Suprapubic skin (tissue), 4 donors: Measurements from ENCODE around the gene ARFGEF3. TPM values are rescaled to one million over a fixed set of nuclear protein-coding genes. Genes with fewer than 3 reads are reported as not detected.

ENCODE experiments used
- DNase-seq, 2 donors: peaks; one replicate each; pipeline ENCODE4 v3.0.0-alpha.2; 2019; ENCODE audit warnings: low spot score in 2 of 2
- H3K27ac ChIP-seq: fragments of 200-600 bp; sonication (generic); one replicate; pipeline ENCODE4 v1.5.1; 2019
- H3K27me3 ChIP-seq: fragments of 200-600 bp; sonication (generic); one replicate; pipeline ENCODE4 v1.5.1; 2019
- H3K36me3 ChIP-seq: fragments of 200-600 bp; sonication (generic); one replicate; pipeline ENCODE4 v1.5.1; 2019
- H3K4me1 ChIP-seq: fragments of 200-600 bp; sonication (generic); one replicate; pipeline ENCODE4 v1.5.1; 2019
- H3K4me3 ChIP-seq: fragments of 200-600 bp; sonication (generic); one replicate; pipeline ENCODE4 v1.5.1; 2019; ENCODE audit warnings: mild to moderate bottlenecking
- H3K9me3 ChIP-seq: fragments of 200-600 bp; sonication (generic); one replicate; pipeline ENCODE4 v1.5.1; 2019
- CTCF ChIP-seq, 2 donors: fragments of 200-600 bp in 1 of 2; fragments of 450-650 bp in 1 of 2; sonication (generic) in 1 of 2; IDR thresholded peaks; one replicate each; pipeline ENCODE4 v1.5.1; 2016 to 2019; ENCODE audit warnings: antibody characterized with exemption in 2 of 2, mild to moderate bottlenecking in 1 of 2, moderate library complexity in 1 of 2
- EP300 ChIP-seq: sonication (generic); formaldehyde crosslinking; IDR thresholded peaks from one replicate; pipeline ENCODE4 v1.6.1; 2017; ENCODE audit warnings: antibody characterized with exemption
- POLR2A ChIP-seq, 2 donors: fragments of 450-650 bp; IDR thresholded peaks; one replicate each; pipeline ENCODE4 v1.6.1; 2017; ENCODE audit warnings: antibody characterized with exemption in 2 of 2, mild to moderate bottlenecking in 2 of 2, moderate library complexity in 2 of 2
- POLR2AphosphoS5 ChIP-seq, 3 donors: sonication (generic); formaldehyde crosslinking; IDR thresholded peaks; one replicate each; pipeline ENCODE4 v1.6.1; 2017; ENCODE audit warnings: antibody characterized with exemption in 3 of 3
- WGBS: methylation state at CpG from one replicate; pipeline ENCODE4 v1.1.5; 2018; 5-methylcytosine and 5-hydroxymethylcytosine counted together
- total RNA-seq, 4 donors: library from RNA; depleted of rRNA; stranded (reverse); fragments of >200 nt; gene quantifications; one replicate each; pipeline ENCODE4 v1.1.0, GENCODE V29; 2016

Gene ARFGEF3
- total RNA-seq, 4 donors from 2014 or later: 5.1 to 20.6 (median 9.6) TPM

GRCh38 chr6:138308731-138309110 lies 147.0 kb downstream of the ARFGEF3 start:
- Histone ChIP-seq H3K36me3 (no peaks in the 10 kb centered on the region), H3K27ac (no peak overlapping the region), H3K4me3 (no peak overlapping the region), H3K9me3 (no peaks in the 10 kb centered on the region), H3K4me1 (peaks cover 6% of the 10 kb centered on the region), H3K27me3 (no peaks in the 10 kb centered on the region)
- WGBS: 94% methylated on average over 1 of the region's 1 CpG
- TF ChIP-seq POLR2A (IDR thresholded peaks at IDR 0.05): no peak
- TF ChIP-seq EP300: no peak
- TF ChIP-seq CTCF (IDR thresholded peaks at IDR 0.05): no peak
- no peak for TF ChIP-seq POLR2AphosphoS5 (IDR thresholded peaks at IDR 0.05)
- no peak for DNase-seq

- 100% methylated on average over 1 of the region's 1 CpG for WGBS
- H3K27me3 ChIP-seq: no peaks in the 10 kb centered on the region
- no peaks in the 10 kb centered on the region for H3K9me3 ChIP-seq
- DNase-seq: no peak
- H3K4me3 ChIP-seq: no peak overlapping the region
- H3K36me3 ChIP-seq: no peaks in the 10 kb centered on the region
- no peak for TF ChIP-seq POLR2A (IDR thresholded peaks at IDR 0.05)
- TF ChIP-seq CTCF (IDR thresholded peaks at IDR 0.05): no peak
- TF ChIP-seq EP300: no peak
- no peak for TF ChIP-seq POLR2AphosphoS5 (IDR thresholded peaks at IDR 0.05)
- H3K27ac ChIP-seq: no peak overlapping the region
- peaks cover 6% of the 10 kb centered on the region for H3K4me1 ChIP-seq
Measured at GRCh38 chr6:138309695-138310094, 148.0 kb downstream of the ARFGEF3 start.

- DNase-seq: no peak
- Histone ChIP-seq H3K4me1 (peaks cover 6% of the 10 kb centered on the region), H3K27ac (no peak overlapping the region), H3K27me3 (no peaks in the 10 kb centered on the region), H3K9me3 (no peaks in the 10 kb centered on the region), H3K4me3 (no peak overlapping the region), H3K36me3 (no peaks in the 10 kb centered on the region)
- 50% methylated on average over 3 of the region's 3 CpGs for WGBS
- TF ChIP-seq EP300 (no peak), CTCF (IDR thresholded peaks at IDR 0.05) (no peak), POLR2A (IDR thresholded peaks at IDR 0.05) (no peak), POLR2AphosphoS5 (IDR thresholded peaks at IDR 0.05) (no peak)
Measured at GRCh38 chr6:138310294-138310693, 148.6 kb downstream of the ARFGEF3 start.

GRCh38 chr6:138310821-138311220 lies 149.1 kb downstream of the ARFGEF3 start:
- TF ChIP-seq EP300: no peak
- TF ChIP-seq CTCF (IDR thresholded peaks at IDR 0.05): no peak
- TF ChIP-seq POLR2AphosphoS5 (IDR thresholded peaks at IDR 0.05): no peak
- TF ChIP-seq POLR2A (IDR thresholded peaks at IDR 0.05): no peak
- H3K4me1 ChIP-seq: peaks cover 6% of the 10 kb centered on the region
- WGBS: 48% methylated on average over 2 of the region's 2 CpGs
- H3K4me3 ChIP-seq: no peak overlapping the region
- no peaks in the 10 kb centered on the region for H3K27me3 ChIP-seq
- H3K27ac ChIP-seq: no peak overlapping the region
- no peak for DNase-seq
- H3K9me3 ChIP-seq: no peaks in the 10 kb centered on the region
- no peaks in the 10 kb centered on the region for H3K36me3 ChIP-seq

GRCh38 chr6:138311268-138311667 lies 149.5 kb downstream of the ARFGEF3 start:
- Histone ChIP-seq H3K4me3 (no peak overlapping the region), H3K27me3 (no peaks in the 10 kb centered on the region), H3K27ac (no peak overlapping the region), H3K9me3 (no peaks in the 10 kb centered on the region), H3K36me3 (no peaks in the 10 kb centered on the region), H3K4me1 (peaks cover 6% of the 10 kb centered on the region)
- DNase-seq: no peak
- 89% methylated on average over 13 of the region's 13 CpGs for WGBS
- TF ChIP-seq CTCF (IDR thresholded peaks at IDR 0.05): no peak
- TF ChIP-seq EP300: no peak
- no peak for TF ChIP-seq POLR2A (IDR thresholded peaks at IDR 0.05)
- TF ChIP-seq POLR2AphosphoS5 (IDR thresholded peaks at IDR 0.05): no peak
